Measurements from ENCODE around the gene RTRAF.

DNA sequence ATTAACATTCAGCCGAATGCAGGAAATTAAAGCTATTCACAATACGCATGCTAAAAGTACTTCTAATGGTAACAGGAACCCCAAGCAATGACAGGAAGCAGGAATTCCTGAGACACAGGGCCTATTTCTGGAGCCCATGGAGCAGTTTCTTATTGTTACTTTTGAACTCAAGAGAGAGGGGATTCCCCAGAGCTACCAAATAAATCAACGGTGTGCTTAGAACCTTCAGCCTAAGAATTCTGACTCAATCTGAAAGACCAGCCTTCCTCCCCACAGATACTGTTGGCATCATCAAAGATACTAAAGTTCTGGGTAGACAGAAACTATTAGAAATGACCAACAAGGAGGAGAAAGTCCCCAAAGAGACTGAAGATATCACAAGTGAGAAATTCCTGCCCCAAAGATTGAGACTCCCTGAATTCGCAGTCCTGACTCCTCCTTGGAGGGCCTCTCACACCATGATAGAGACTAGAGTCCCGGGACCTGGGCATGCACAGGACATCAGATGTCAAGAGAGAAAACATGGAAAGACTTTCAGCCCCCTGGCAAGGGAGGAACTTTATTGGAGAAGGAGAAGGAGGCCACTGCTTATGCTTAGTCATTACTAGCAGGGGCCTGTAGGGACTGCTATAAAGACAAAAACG, 32.7 kb downstream of the RTRAF start:
- TF ChIP-seq, protein P1, sequence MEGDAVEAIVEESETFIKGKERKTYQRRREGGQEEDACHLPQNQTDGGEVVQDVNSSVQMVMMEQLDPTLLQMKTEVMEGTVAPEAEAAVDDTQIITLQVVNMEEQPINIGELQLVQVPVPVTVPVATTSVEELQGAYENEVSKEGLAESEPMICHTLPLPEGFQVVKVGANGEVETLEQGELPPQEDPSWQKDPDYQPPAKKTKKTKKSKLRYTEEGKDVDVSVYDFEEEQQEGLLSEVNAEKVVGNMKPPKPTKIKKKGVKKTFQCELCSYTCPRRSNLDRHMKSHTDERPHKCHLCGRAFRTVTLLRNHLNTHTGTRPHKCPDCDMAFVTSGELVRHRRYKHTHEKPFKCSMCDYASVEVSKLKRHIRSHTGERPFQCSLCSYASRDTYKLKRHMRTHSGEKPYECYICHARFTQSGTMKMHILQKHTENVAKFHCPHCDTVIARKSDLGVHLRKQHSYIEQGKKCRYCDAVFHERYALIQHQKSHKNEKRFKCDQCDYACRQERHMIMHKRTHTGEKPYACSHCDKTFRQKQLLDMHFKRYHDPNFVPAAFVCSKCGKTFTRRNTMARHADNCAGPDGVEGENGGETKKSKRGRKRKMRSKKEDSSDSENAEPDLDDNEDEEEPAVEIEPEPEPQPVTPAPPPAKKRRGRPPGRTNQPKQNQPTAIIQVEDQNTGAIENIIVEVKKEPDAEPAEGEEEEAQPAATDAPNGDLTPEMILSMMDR (IDR thresholded peaks at IDR 0.05), result no peak
- TF ChIP-seq POLR2AphosphoS5 (IDR thresholded peaks at IDR 0.05), result no peak

Measured in stomach (tissue), 4 donors.